HG02973 (cell line): Measurements from ENCODE around the gene HLCS.
"Not testable (repeated sequence)": the region's sequence is repeated elsewhere in the genome, so short reads cannot be mapped to it uniquely, and the experiment has no call there.

ENCODE experiments used
- ATAC-seq: cut with Tn5 transposase; IDR thresholded peaks from one replicate; pipeline ENCODE4 v1.9.1; 2021; ENCODE audit warnings: moderate library complexity; ENCODE audit not compliant: unreplicated experiment

Gene HLCS

GRCh38 chr21:36816026-36816425 lies 150.4 kb downstream of the HLCS start:
- ATAC-seq: not testable (repeated sequence)

GRCh38 chr21:36815284-36815683 lies 151.2 kb downstream of the HLCS start:
- no peak for ATAC-seq

DNA sequence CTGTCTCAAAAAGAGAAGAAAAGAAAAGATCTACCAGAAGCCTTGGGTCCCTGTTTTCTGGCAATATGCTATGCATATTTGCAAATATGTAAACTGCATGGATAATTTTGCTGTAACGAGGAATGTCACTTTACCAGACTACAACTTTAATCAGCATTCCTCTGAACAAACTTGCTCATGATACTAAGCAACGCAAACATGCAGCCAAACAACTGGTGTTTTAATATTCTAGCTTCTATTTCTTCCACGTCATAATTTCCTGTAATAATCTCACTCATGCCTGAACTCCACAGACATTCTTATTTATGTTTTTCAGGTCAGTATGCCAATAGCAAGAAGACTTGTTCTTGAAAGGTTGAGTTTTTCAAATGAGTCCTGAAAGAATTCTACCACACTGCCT lies 153.4 kb downstream of the HLCS start:
- no peak for ATAC-seq

GRCh38 chr21:36811762-36812161 lies 154.7 kb downstream of the HLCS start:
- ATAC-seq: no peak

- no peak for ATAC-seq
Measured at GRCh38 chr21:36810443-36810842, 156.0 kb downstream of the HLCS start.

DNA sequence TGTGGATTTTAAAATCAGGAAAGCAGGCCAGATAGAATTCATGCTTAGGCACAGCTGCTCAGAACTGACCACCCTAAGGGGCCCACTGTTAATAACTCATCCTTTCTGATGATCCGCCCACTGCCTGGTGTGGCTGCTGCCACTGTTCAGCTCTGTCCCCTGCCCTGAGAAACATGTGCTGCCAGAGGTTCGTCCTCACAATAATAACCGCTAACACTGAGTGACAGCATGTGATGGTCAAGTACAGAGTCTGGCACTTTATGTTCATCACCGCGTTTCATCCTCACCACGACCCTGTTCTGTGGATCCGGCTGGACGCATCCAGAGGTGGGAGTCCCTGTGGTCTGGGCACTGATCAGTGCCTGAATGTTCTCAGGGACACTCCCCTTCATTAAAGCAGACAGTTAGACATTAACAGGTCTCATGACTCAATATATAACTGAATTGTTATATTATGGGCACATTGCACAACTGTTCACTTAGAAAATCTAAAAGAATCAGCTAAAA lies 159.0 kb downstream of the HLCS start:
- no peak for ATAC-seq

GRCh38 chr21:36806103-36806502 lies 160.4 kb downstream of the HLCS start:
- ATAC-seq: no peak

- no peak for ATAC-seq
Measured at GRCh38 chr21:36804874-36805611, 161.4 kb downstream of the HLCS start.

DNA sequence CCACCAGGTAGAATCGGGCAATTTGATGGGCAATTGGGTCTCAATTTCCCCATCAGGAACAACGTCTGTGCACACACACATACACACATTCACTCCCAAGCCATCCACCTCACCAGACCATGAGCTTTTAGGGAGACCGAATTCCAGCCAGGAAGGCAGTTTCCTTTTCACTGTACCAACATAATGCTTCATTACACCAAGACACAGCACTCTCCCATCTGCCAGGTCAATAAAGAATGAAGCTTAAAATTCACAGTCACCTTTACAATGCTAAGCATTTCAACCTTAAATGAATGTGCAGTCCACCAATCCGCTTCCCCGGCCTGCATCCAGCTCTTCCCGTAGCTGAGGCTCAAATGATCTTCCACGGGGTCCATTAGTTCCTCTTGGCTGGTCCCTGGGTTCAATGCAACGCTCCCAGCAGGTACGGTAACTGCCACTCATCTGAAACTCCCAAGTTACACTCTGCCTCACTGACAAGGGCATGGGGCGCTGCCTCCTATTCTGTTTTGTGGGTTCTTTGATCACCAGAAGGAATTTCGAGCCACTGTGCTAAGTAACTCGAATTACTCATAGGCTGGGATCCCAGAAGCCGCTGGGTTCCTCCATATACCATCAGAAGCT lies 162.5 kb downstream of the HLCS start:
- no peak for ATAC-seq

- no peak for ATAC-seq
Measured at GRCh38 chr21:36803051-36803645, 163.3 kb downstream of the HLCS start.

DNA sequence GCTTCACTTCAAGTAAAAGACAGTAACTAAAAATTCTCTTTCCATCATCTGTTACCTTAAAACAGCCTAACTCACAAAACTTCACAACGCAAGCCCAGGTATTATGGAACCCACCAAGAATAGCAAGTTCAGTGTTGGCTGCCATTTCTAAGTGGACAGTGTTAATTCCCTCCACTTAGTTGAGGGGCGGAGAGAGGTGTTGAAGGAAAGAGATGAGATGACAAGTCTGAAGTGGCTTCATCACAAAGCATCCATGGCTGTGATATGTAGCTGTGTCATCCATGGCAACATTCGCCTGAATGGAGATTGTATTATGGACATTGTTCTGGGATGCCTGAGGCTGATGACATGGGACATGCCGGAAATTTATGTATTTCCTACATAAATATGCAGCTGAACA lies 165.7 kb downstream of the HLCS start:
- ATAC-seq: no peak

DNA sequence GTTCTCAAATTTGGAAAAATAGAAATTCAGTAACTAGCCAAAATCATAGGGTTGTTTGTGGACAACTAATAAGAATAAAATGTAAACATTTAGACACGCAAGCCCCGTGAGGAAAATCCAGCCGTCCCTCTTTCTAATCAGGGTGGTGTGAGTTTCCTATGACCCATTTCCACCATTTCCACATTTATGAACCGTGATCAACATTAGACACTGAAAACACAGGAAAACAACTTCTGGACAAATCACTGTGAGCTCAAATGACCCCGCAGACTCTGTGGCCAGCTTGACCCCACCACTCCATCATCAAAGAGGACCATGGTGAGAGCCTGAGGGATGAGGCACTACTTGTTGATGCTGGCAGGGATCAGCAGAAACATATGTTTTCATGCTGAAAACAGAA lies 166.6 kb downstream of the HLCS start:
- no peak for ATAC-seq

DNA sequence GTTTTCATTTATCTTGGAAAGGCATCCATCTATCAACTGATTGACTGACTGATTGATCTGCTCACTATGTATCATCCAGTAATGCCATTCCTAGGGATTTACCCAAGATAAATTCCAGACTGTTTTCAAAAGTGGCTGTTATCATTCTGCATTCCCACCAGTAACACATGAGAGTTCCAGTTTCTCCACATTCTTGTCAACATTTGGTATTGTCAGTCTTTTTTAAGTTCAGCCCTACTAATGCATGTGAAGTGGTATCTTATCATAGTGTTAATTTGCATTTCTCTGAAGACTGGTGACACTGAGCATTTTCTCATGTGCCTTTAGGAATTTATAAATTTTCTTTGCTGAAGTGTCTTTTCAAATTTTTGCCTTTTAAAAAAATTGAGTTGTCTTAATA lies 168.0 kb downstream of the HLCS start:
- no peak for ATAC-seq

DNA sequence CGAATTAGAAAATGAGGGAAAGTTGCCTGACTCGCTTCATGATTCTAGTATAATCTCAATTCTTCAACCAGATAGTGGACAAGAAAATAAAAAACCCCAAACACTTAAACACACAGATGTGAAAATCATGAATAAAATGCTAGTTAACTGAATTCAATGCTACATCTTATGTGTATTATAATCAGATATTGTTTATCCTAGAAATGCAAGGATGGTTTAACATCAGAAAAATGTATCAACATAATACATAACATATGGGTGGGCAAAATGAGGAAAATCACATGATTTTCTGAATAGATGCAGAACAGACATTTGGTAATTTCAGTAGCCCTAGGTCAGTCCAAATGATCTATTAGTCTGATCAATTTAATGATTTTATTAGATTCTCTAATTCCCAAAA lies 170.4 kb downstream of the HLCS start:
- no peak for ATAC-seq

GRCh38 chr21:36792505-36792967 lies 173.9 kb downstream of the HLCS start:
- ATAC-seq: no peak

DNA sequence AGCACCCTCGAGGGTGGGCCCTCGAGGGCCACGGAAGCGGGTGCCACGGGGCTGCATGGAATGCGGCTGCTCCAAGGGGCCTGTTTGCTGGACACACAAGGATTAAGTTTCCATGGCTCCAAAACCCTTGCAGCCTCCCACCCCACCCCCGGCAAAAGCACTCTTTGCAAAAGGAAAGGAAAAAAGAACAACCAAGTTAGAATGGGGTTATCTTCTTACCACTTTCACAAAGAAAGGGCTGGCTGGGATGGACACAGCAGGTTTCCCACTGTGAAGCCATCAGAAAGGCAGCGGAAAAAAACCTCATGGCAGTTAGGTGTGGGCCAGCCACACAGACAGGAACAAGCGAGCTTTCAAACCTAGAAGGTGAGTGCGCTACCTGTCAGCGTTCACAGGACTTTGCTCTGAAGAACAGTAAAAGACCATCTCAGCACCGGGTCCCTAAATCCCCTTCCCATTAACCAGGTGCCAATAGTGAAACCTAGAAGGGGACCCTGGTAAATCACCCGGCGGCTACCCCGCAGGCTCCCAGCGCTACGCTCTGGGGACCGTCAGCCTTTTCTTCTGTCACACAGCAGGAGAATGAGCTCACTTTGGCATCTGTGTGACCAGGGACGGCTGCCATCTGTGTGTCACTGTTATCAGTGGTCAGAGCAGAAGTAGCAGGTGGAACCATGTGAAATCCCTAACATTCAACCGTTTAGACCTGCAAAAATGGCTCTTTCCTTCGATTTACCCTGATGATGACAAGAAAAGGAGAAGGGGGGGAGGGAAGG lies 174.6 kb downstream of the HLCS start:
- no peak for ATAC-seq

GRCh38 chr21:36791180-36791579 lies 175.3 kb downstream of the HLCS start:
- ATAC-seq: no peak

DNA sequence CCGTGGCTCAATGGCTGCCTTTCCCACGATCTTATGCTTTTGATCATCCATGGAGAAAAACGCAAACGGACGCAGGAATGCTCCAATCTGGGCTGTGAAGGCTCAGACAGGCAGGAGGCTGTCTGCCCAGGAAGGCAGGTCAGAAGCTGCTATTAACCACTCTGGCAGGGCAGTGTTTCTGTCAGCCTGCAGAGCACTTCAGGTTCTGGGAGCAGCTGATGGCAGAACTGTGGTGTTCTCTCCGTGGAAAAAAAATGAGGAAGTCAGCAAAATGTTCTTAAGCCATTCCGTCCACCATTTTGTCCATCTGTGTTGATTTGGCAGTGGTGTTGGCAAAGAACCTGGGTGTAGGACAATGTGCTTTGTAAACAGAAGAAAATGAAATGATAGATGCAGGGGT lies 175.9 kb downstream of the HLCS start:
- ATAC-seq: no peak

DNA sequence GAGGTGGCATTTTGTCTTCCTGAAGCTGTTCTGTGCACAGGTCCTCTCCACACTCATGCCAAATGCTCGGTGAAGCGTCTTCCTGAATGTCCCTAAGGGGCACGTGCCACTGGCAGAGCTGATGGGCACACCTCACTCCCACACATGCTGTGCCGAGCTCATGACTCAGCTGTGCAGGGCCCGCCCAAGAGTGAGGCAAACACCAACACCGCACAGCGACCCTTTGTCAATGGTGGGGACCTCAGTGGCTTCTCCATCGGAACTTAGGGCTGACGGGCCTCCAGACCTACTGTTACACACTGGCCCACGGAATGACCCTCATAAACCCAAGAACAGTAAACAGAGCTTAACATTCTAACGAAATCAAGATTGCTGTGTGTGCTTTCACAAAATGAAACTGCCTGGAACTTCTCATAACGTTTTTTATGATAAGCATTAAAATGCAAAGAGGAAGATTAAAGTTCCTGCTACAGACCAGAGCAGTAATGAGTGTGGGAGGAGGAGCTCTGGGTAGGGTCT lies 178.3 kb downstream of the HLCS start:
- no peak for ATAC-seq

DNA sequence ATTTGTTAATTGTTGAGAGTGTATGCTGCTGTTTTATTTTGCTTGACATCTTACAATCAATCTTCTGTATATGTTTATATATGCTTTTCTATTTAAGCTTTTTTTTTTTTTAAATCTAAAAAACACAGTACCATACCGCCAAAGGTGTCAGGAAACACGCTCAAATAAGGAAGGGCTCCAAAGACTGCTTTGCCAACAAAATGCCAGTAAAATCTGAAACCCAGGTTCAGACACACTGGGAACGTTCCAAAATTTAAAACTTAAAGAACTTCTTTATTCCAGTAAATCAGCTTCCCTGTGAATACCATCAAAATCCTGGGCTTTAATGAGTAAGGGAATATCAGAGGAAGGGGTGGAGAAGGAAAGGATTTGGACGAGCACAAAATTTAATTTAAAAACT lies 180.3 kb downstream of the HLCS start:
- ATAC-seq: no peak

DNA sequence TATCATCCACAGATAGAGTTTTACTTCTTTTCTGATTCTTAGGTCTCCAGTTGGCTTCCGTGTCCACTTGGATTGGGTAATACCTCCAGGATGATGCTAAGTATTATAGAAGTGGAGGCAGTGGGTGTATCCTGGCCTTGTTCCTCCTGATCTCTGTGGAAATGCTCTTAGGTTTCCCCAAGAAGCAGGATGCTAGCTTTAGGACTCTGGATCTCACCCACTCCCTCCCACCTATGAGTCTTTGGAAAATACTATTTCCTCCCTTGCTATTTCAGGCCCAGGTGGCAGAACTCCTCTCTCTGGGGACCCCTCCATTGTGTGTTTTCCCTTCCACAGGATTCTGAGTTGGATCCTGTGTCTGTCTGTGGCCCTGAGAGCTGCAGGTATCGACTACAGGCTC lies 180.9 kb downstream of the HLCS start:
- ATAC-seq: no peak
